ENCODE data around the gene PRR14. TPM values are rescaled to one million over a fixed set of nuclear protein-coding genes. Genes with fewer than 3 reads are reported as not detected.

Gene PRR14
- total and polyA plus RNA-seq, 3 experiments from 2014 or later: 29.7 to 92.5 (median 87.5) TPM

GRCh38 chr16:30609002-30609925, 41.5 kb upstream of the PRR14 start:
- CTCF ChIA-PET: interaction anchor here (1.0 to 3.8 kb wide), 8 partner anchors 10 to 200 kb away, joined by 3 to 18 read pairs (median 4); partner anchors contain the start of genes DCTPP1 and ZNF747
- peak overlapping the region; percentile 83 to 98 (median 94) for H3K4me3 Mint-ChIP-seq
- H3K36me3 ChIP-seq (ENCODE audit: insufficient read depth, low read length): no peaks in the 10 kb centered on the region
- no peaks in the 10 kb centered on the region for H3K9me3 Mint-ChIP-seq
- no peaks in the 10 kb centered on the region for H3K9me3 ChIP-seq (ENCODE audit: low read length)
- peak overlapping the region; percentile 75 to 100 (median 96) for H3K27ac Mint-ChIP-seq
- peaks cover 14 to 26% (median 22%) of the 10 kb centered on the region in 3 donors for H3K4me1 Mint-ChIP-seq
- no peaks in the 10 kb centered on the region for H3K27me3 Mint-ChIP-seq
- H3K27me3 ChIP-seq (ENCODE audit: insufficient read depth, low read length, poor library complexity, severe bottlenecking): no peaks in the 10 kb centered on the region
- peaks cover 12% of the 10 kb centered on the region for H3K4me1 ChIP-seq (ENCODE audit: insufficient read depth, low read length)
- peak in 2 of 5 donors; percentile 22 to 59 for DNase-seq
- H3K4me3 ChIP-seq (ENCODE audit: low read length): peak overlapping the region; percentile 97
- peak overlapping the region; percentile 97 for H3K27ac ChIP-seq (ENCODE audit: low read depth, low read length)
- H3K36me3 Mint-ChIP-seq: peaks cover 0 to 35% (median 11%) of the 10 kb centered on the region in 3 donors
- POLR2A ChIA-PET: interaction anchor here (0.7 to 1.5 kb wide), 10 partner anchors 15 to 227 kb away, joined by 3 to 12 read pairs (median 4); partner anchors contain the start of genes FBRS, PRR14, SEPHS2 and SEPTIN1

GRCh38 chr16:30609926-30610839, 40.6 kb upstream of the PRR14 start, which contains the start of gene ZNF689:
Gene ZNF689 (minus strand): TSS chr16:30610389. CDS start chr16:30610041, 348 bp downstream.
- Mint-ChIP-seq H3K27ac (peak within 1 kb of the TSS; percentile 83 to 100 (median 96)), H3K27me3 (peaks cover 0 to 3% of the 10 kb centered on the region in 2 donors), H3K36me3 (peaks cover 0 to 26% (median 8%) of the 10 kb centered on the region in 3 donors), H3K9me3 (no peaks in the 10 kb centered on the region), H3K4me3 (peak within 1 kb of the TSS; percentile 83 to 98 (median 94)), H3K4me1 (peaks cover 13 to 26% (median 22%) of the 10 kb centered on the region in 3 donors)
- no peaks in the 10 kb centered on the region for H3K36me3 ChIP-seq (ENCODE audit: insufficient read depth, low read length)
- CTCF ChIA-PET: interaction anchor here (0.8 to 3.8 kb wide), 10 partner anchors 10 to 180 kb away, joined by 3 to 18 read pairs (median 3); partner anchors contain the start of genes DCTPP1, FBRS and ZNF747
- DNase-seq: peak; percentile 86 to 96 (median 93)
- no peaks in the 10 kb centered on the region for H3K9me3 ChIP-seq (ENCODE audit: low read length)
- peak within 1 kb of the TSS; percentile 97 for H3K27ac ChIP-seq (ENCODE audit: low read depth, low read length)
- peaks cover 12% of the 10 kb centered on the region for H3K4me1 ChIP-seq (ENCODE audit: insufficient read depth, low read length)
- POLR2A ChIA-PET: interaction anchor here (0.5 to 1.5 kb wide), 14 partner anchors 13 to 784 kb away, joined by 3 to 6 read pairs (median 3); partner anchors contain the start of genes PRR14, SEPHS2, SRCAP and ZNF688
- peak within 1 kb of the TSS; percentile 97 for H3K4me3 ChIP-seq (ENCODE audit: low read length)
- no peaks in the 10 kb centered on the region for H3K27me3 ChIP-seq (ENCODE audit: insufficient read depth, low read length, poor library complexity, severe bottlenecking)

- Mint-ChIP-seq H3K4me3 (peak overlapping the region in 1 of 7 donors; percentile 6), H3K36me3 (no peaks in the 10 kb centered on the region), H3K4me1 (peaks cover 1 to 3% (median 2%) of the 10 kb centered on the region in 3 donors), H3K27me3 (peaks cover 0 to 5% of the 10 kb centered on the region in 2 donors), H3K27ac (no peak overlapping the region), H3K9me3 (no peaks in the 10 kb centered on the region)
- Histone ChIP-seq H3K27ac (ENCODE audit: low read depth, low read length) (no peak overlapping the region), H3K27me3 (ENCODE audit: insufficient read depth, low read length, poor library complexity, severe bottlenecking) (no peaks in the 10 kb centered on the region), H3K4me1 (ENCODE audit: insufficient read depth, low read length) (no peaks in the 10 kb centered on the region), H3K9me3 (ENCODE audit: low read length) (no peaks in the 10 kb centered on the region), H3K36me3 (ENCODE audit: insufficient read depth, low read length) (no peaks in the 10 kb centered on the region), H3K4me3 (ENCODE audit: low read length) (no peak overlapping the region)
- peak; percentile 50 to 79 (median 61) for DNase-seq
- POLR2A ChIA-PET: no interaction called here
- CTCF ChIA-PET: interaction anchor here (0.8 to 3.8 kb wide), 9 partner anchors 11 to 185 kb away, joined by 3 to 24 read pairs (median 4); partner anchors contain the start of genes DCTPP1 and ZNF764
These were observed 35.2 kb upstream of the PRR14 start for GRCh38 chr16:30615358-30616091.

GRCh38 chr16:30619202-30619601, 31.6 kb upstream of the PRR14 start:
- Histone ChIP-seq H3K4me1 (ENCODE audit: insufficient read depth, low read length) (no peaks in the 10 kb centered on the region), H3K27me3 (ENCODE audit: insufficient read depth, low read length, poor library complexity, severe bottlenecking) (no peaks in the 10 kb centered on the region), H3K27ac (ENCODE audit: low read depth, low read length) (no peak overlapping the region), H3K36me3 (ENCODE audit: insufficient read depth, low read length) (no peaks in the 10 kb centered on the region), H3K4me3 (ENCODE audit: low read length) (no peak overlapping the region), H3K9me3 (ENCODE audit: low read length) (no peaks in the 10 kb centered on the region)
- Mint-ChIP-seq H3K4me1 (no peaks in the 10 kb centered on the region), H3K27ac (no peak overlapping the region), H3K36me3 (no peaks in the 10 kb centered on the region), H3K4me3 (no peak overlapping the region), H3K9me3 (no peaks in the 10 kb centered on the region), H3K27me3 (peaks cover 8 to 15% of the 10 kb centered on the region in 2 donors)
- ChIA-PET POLR2A (no interaction called here), CTCF (interaction anchor here (0.7 to 1.5 kb wide), 2 partner anchors 9 to 10 kb away, joined by 3 to 5 read pairs; no protein-coding TSS in a partner anchor)
- DNase-seq: no peak

- CTCF ChIA-PET: interaction anchor here (1.1 to 1.5 kb wide), 3 partner anchors 9 to 210 kb away, joined by 3 to 5 read pairs (median 4); partner anchors contain the start of gene ZNF689
- peaks cover 7 to 15% of the 10 kb centered on the region in 2 donors for H3K27me3 Mint-ChIP-seq
- H3K4me1 ChIP-seq (ENCODE audit: insufficient read depth, low read length): no peaks in the 10 kb centered on the region
- H3K9me3 Mint-ChIP-seq: no peaks in the 10 kb centered on the region
- no peaks in the 10 kb centered on the region for H3K27me3 ChIP-seq (ENCODE audit: insufficient read depth, low read length, poor library complexity, severe bottlenecking)
- no peaks in the 10 kb centered on the region for H3K36me3 Mint-ChIP-seq
- no peaks in the 10 kb centered on the region for H3K9me3 ChIP-seq (ENCODE audit: low read length)
- no peaks in the 10 kb centered on the region for H3K36me3 ChIP-seq (ENCODE audit: insufficient read depth, low read length)
- no peak overlapping the region for H3K27ac ChIP-seq (ENCODE audit: low read depth, low read length)
- DNase-seq: no peak
- H3K27ac Mint-ChIP-seq: no peak overlapping the region
- H3K4me1 Mint-ChIP-seq: no peaks in the 10 kb centered on the region
- POLR2A ChIA-PET: no interaction called here
- H3K4me3 Mint-ChIP-seq: no peak overlapping the region
- H3K4me3 ChIP-seq (ENCODE audit: low read length): no peak overlapping the region
These were observed 31.1 kb upstream of the PRR14 start for GRCh38 chr16:30619638-30620037.

- H3K36me3 Mint-ChIP-seq: no peaks in the 10 kb centered on the region
- Histone ChIP-seq H3K36me3 (ENCODE audit: insufficient read depth, low read length) (no peaks in the 10 kb centered on the region), H3K27ac (ENCODE audit: low read depth, low read length) (no peak overlapping the region), H3K9me3 (ENCODE audit: low read length) (no peaks in the 10 kb centered on the region), H3K4me3 (ENCODE audit: low read length) (no peak overlapping the region), H3K27me3 (ENCODE audit: insufficient read depth, low read length, poor library complexity, severe bottlenecking) (no peaks in the 10 kb centered on the region), H3K4me1 (ENCODE audit: insufficient read depth, low read length) (no peaks in the 10 kb centered on the region)
- H3K9me3 Mint-ChIP-seq: no peaks in the 10 kb centered on the region
- no peak overlapping the region for H3K4me3 Mint-ChIP-seq
- ChIA-PET POLR2A (no interaction called here), CTCF (interaction anchor here (1.1 to 1.5 kb wide), 3 partner anchors 8 to 211 kb away, joined by 3 to 5 read pairs (median 4); partner anchors contain the start of gene ZNF689)
- H3K27ac Mint-ChIP-seq: peak overlapping the region in 1 of 8 donors; percentile 2
- H3K27me3 Mint-ChIP-seq: peaks cover 5 to 15% of the 10 kb centered on the region in 2 donors
- no peak for DNase-seq
- H3K4me1 Mint-ChIP-seq: no peaks in the 10 kb centered on the region
These were observed 30.6 kb upstream of the PRR14 start for GRCh38 chr16:30620169-30620568.

GRCh38 chr16:30621765-30622164, 29.0 kb upstream of the PRR14 start:
- no peaks in the 10 kb centered on the region for H3K9me3 Mint-ChIP-seq
- no peak overlapping the region for H3K27ac Mint-ChIP-seq
- ChIA-PET CTCF (interaction anchor here (1.6 kb wide), 1 partner anchor 97 kb away, joined by 3 read pairs; no protein-coding TSS in a partner anchor), POLR2A (no interaction called here)
- no peak overlapping the region for H3K4me3 ChIP-seq (ENCODE audit: low read length)
- H3K36me3 Mint-ChIP-seq: no peaks in the 10 kb centered on the region
- no peaks in the 10 kb centered on the region for H3K36me3 ChIP-seq (ENCODE audit: insufficient read depth, low read length)
- no peaks in the 10 kb centered on the region for H3K9me3 ChIP-seq (ENCODE audit: low read length)
- no peak for DNase-seq
- no peaks in the 10 kb centered on the region for H3K4me1 Mint-ChIP-seq
- H3K27ac ChIP-seq (ENCODE audit: low read depth, low read length): no peak overlapping the region
- no peaks in the 10 kb centered on the region for H3K4me1 ChIP-seq (ENCODE audit: insufficient read depth, low read length)
- no peak overlapping the region for H3K4me3 Mint-ChIP-seq
- H3K27me3 Mint-ChIP-seq: peaks cover 3 to 15% of the 10 kb centered on the region in 2 donors
- H3K27me3 ChIP-seq (ENCODE audit: insufficient read depth, low read length, poor library complexity, severe bottlenecking): no peaks in the 10 kb centered on the region
